Purkinje cell (primary cell): ENCODE results near the gene NOL7. TPM values are rescaled to one million over a fixed set of nuclear protein-coding genes. Genes with fewer than 3 reads are reported as not detected.

ENCODE experiments used
- polyA plus RNA-seq: library from polyadenylated mRNA; unstranded; fragments of >200 nt; fragmentation: Nextera tagmentation; gene quantifications from 2 replicates; pipeline ENCODE4 v1.2.1, GENCODE V29; 2014

NOL7 gene
- polyA plus RNA-seq: 334 and 342 TPM in 2 replicates

GRCh38 chr6:13614926-13615791, at the start of gene NOL7:
TSS of gene NOL7 (plus strand) at chr6:13615335. CDS start at chr6:13615359, 24 bp downstream.

GRCh38 chr6:13574571-13575376, 40.4 kb upstream of the NOL7 start, which contains the start of gene SIRT5:
TSS of gene SIRT5 (plus strand) at chr6:13574601. CDS start at chr6:13584111, 9,510 bp downstream.

Other genes starting within 250 kb of the NOL7 start
- 39.3 and 49.1 TPM in 2 replicates for gene GFOD1, start 127.7 kb upstream of the NOL7 start, polyA plus RNA-seq
- 12.3 and 13.5 TPM in 2 replicates for gene SIRT5, start 40.7 kb upstream of the NOL7 start, polyA plus RNA-seq
- 53.3 and 58.9 TPM in 2 replicates for gene RANBP9, start 96.5 kb downstream of the NOL7 start, polyA plus RNA-seq
- gene MCUR1, start 199.2 kb downstream of the NOL7 start, polyA plus RNA-seq: 14.6 and 27.1 TPM in 2 replicates